GM03348 (cell line): ENCODE results near the gene CCDC24.

Experiments
- DNase-seq: peaks from one replicate; pipeline ENCODE4 v3.0.0; 2012; ENCODE audit warnings: low spot score

Gene CCDC24

GRCh38 chr1:44024031-44024902, 32.9 kb downstream of the CCDC24 start:
- no peak for DNase-seq

- no peak for DNase-seq
Measured at GRCh38 chr1:44024903-44025525, 33.6 kb downstream of the CCDC24 start.

GRCh38 chr1:44025816-44026215, 34.4 kb downstream of the CCDC24 start:
- DNase-seq: no peak

- DNase-seq: no peak
Measured at GRCh38 chr1:44027320-44027719, 35.9 kb downstream of the CCDC24 start.

- DNase-seq: peak; percentile 63
Measured at GRCh38 chr1:44029260-44029910, 38.0 kb downstream of the CCDC24 start.

GRCh38 chr1:44029911-44030604, 38.7 kb downstream of the CCDC24 start:
- peak; percentile 97 for DNase-seq

GRCh38 chr1:44030605-44031251, 39.3 kb downstream of the CCDC24 start:
- DNase-seq: peak; percentile 63

GRCh38 chr1:44031252-44032169, 40.1 kb downstream of the CCDC24 start, which contains the start of gene SLC6A9:
SLC6A9 (minus strand) TSS chr1:44031462; CDS start chr1:44024277, 7,185 bp downstream.
- DNase-seq: peak; percentile 89

GRCh38 chr1:44032170-44032790, 40.9 kb downstream of the CCDC24 start:
- no peak for DNase-seq

- DNase-seq: no peak
Measured at GRCh38 chr1:44033041-44033575, 41.7 kb downstream of the CCDC24 start.

GRCh38 chr1:44033756-44034155, 42.4 kb downstream of the CCDC24 start:
- DNase-seq: no peak

- no peak for DNase-seq
Measured at GRCh38 chr1:44034423-44034822, 43.0 kb downstream of the CCDC24 start.

- no peak for DNase-seq
Measured at GRCh38 chr1:44034976-44035716, 43.7 kb downstream of the CCDC24 start.

GRCh38 chr1:44035726-44036408, 44.5 kb downstream of the CCDC24 start:
- peak; percentile 35 for DNase-seq

- DNase-seq: peak; percentile 76
Measured at GRCh38 chr1:44036409-44037139, 45.2 kb downstream of the CCDC24 start.

GRCh38 chr1:44037154-44037553, 45.8 kb downstream of the CCDC24 start:
- DNase-seq: no peak

- no peak for DNase-seq
Measured at GRCh38 chr1:44038876-44039657, 47.7 kb downstream of the CCDC24 start.
